SJSA1 (cell line): Measurements from ENCODE around the gene OSCP1. TPM values are rescaled to one million over a fixed set of nuclear protein-coding genes. Genes with fewer than 3 reads are reported as not detected.
"Not testable (repeated sequence)": the region's sequence is repeated elsewhere in the genome, so short reads cannot be mapped to it uniquely, and the experiment has no call there.

ENCODE experiments used
- DNase-seq, 2 experiments: peaks; one replicate each; pipeline ENCODE4 v3.0.0-alpha.2; 2015 to 2020; ENCODE audit warnings: low spot score in 2 of 2, low read depth in 1 of 2
- H3K27ac ChIP-seq: fragments of 250-450 bp; sonication (Bioruptor Pico); 2 replicates; pipeline ENCODE4 v1.5.1; 2020; ENCODE audit warnings: mild to moderate bottlenecking, moderate library complexity
- H3K27me3 ChIP-seq: fragments of 250-450 bp; sonication (Bioruptor Pico); replicated peaks from 2 replicates; pipeline ENCODE4 v1.5.1; 2020; ENCODE audit warnings: mild to moderate bottlenecking, moderate library complexity
- H3K36me3 ChIP-seq: fragments of 250-450 bp; sonication (Bioruptor Pico); 2 replicates; pipeline ENCODE4 v1.5.1; 2020; ENCODE audit warnings: mild to moderate bottlenecking
- H3K4me1 ChIP-seq: fragments of 250-450 bp; sonication (Bioruptor Pico); replicated peaks from 2 replicates; pipeline ENCODE4 v1.6.1; 2021; ENCODE audit warnings: mild to moderate bottlenecking
- H3K4me3 ChIP-seq: fragments of 250-450 bp; sonication (Bioruptor Pico); 2 replicates; pipeline ENCODE4 v1.5.1; 2020; ENCODE audit warnings: mild to moderate bottlenecking
- H3K9me3 ChIP-seq: fragments of 250-450 bp; sonication (Bioruptor Pico); replicated peaks from 2 replicates; pipeline ENCODE4 v1.5.1; 2020; ENCODE audit warnings: mild to moderate bottlenecking
- total RNA-seq: library from RNA; depleted of rRNA; stranded (reverse); fragments of >200 nt; shearing (Covaris generic); gene quantifications from 2 replicates; pipeline ENCODE4 v1.2.3, GENCODE V29; 2014

OSCP1 gene
- total RNA-seq, 1 experiment from 2014 or later, result 1.5 TPM

GRCh38 chr1:36481771-36482723, 31.8 kb upstream of the OSCP1 start:
- no peak for DNase-seq
- Histone ChIP-seq H3K4me3 (no peak overlapping the region), H3K4me1 (no peaks in the 10 kb centered on the region), H3K27me3 (peaks cover 18% of the 10 kb centered on the region), H3K27ac (no peak overlapping the region), H3K9me3 (0 out of 2 replicates have a peak, but pooled peaks cover 4% of the 10 kb centered on the region), H3K36me3 (no peaks in the 10 kb centered on the region)

- no peak for DNase-seq
Measured at GRCh38 chr1:36481091-36481490, 30.8 kb upstream of the OSCP1 start.

GRCh38 chr1:36480161-36480560, 29.9 kb upstream of the OSCP1 start:
- Histone ChIP-seq H3K4me1 (no peaks in the 10 kb centered on the region), H3K9me3 (no peaks in the 10 kb centered on the region), H3K27me3 (peaks cover 5% of the 10 kb centered on the region; the same call in 1 of the 2 replicates)

More at GRCh38 chr1:36481091-36481490, 30.8 kb upstream of the OSCP1 start:
- Histone ChIP-seq H3K4me1 (no peaks in the 10 kb centered on the region), H3K27ac (no peak overlapping the region), H3K4me3 (no peak overlapping the region), H3K9me3 (no peaks in the 10 kb centered on the region), H3K36me3 (no peaks in the 10 kb centered on the region), H3K27me3 (peaks cover 8% of the 10 kb centered on the region; the same call in 1 of the 2 replicates)

GRCh38 chr1:36479505-36480051, 29.3 kb upstream of the OSCP1 start:
- no peak for DNase-seq
- H3K36me3 ChIP-seq, result no peaks in the 10 kb centered on the region
- peaks cover 5% of the 10 kb centered on the region; the same call in 1 of the 2 replicates for H3K27me3 ChIP-seq
- H3K9me3 ChIP-seq, result no peaks in the 10 kb centered on the region
- H3K4me3 ChIP-seq, result no peak overlapping the region
- no peak overlapping the region for H3K27ac ChIP-seq
- H3K4me1 ChIP-seq, result no peaks in the 10 kb centered on the region

More at GRCh38 chr1:36480161-36480560, 29.9 kb upstream of the OSCP1 start:
- Histone ChIP-seq H3K27ac (no peak overlapping the region), H3K36me3 (no peaks in the 10 kb centered on the region), H3K4me3 (no peak overlapping the region)
- no peak for DNase-seq

GRCh38 chr1:36477615-36478014, 27.4 kb upstream of the OSCP1 start:
- H3K9me3 ChIP-seq, H3K4me3 ChIP-seq, H3K36me3 ChIP-seq, H3K4me1 ChIP-seq, H3K27me3 ChIP-seq, DNase-seq, H3K27ac ChIP-seq: not testable (repeated sequence)

DNA sequence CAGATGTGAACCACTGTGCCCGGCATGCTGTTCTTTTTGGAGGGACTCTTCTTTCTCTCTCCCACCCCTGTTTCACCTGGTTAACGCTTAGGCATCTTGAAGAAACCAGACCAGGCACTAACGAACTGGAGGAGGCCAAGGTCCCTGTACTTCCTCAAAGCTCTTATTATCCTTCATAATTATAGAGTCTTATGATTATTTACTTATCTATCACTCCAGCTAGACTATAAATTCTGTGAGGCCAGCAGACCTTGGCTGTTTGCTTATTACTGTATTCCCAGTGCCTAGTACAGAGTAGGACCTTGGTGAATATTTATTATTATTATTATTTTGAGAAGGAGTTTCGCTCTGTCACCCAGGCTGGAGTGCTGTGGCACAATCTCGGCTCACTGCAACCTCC, 26.7 kb upstream of the OSCP1 start:
- Histone ChIP-seq H3K36me3 (no peaks in the 10 kb centered on the region), H3K4me3 (no peak overlapping the region), H3K4me1 (no peaks in the 10 kb centered on the region), H3K27ac (no peak overlapping the region), H3K27me3 (no peaks in the 10 kb centered on the region), H3K9me3 (no peaks in the 10 kb centered on the region)
- no peak for DNase-seq

DNA sequence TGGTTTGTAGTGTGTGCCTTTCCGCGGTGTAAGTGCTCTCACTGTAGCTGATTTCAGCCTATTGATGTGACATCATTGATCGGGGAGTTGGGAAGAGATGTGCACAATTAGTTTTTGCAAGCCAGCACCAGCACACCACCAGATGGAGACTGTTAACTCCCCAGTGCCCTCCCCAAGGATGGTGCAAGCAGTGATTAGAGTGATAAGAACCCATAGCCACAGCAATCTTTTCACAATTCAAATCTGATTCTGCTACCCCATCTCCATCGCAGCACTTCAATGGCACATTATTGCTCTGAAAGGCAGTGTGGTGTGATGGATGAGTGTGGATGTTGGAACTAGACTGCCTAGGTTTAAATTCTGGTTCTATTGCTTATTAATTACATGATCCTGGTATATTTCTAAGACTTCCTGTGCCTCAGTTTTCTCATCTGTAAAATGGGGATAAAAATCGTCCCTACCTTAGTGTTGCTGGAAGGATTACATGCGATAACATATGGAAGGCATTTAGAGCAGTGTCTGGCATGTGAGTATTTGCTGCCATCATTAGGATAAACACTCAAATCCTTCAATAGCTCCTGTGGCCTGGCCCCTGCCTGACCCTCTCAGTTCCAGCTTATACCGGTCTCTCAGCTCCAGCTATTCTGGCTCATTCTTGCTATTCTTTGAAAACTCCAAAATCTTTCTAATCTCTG, 25.8 kb upstream of the OSCP1 start:
- H3K4me3 ChIP-seq, result no peak overlapping the region
- no peak overlapping the region for H3K27ac ChIP-seq
- no peak for DNase-seq
- H3K4me1 ChIP-seq, result no peaks in the 10 kb centered on the region
- H3K9me3 ChIP-seq, result no peaks in the 10 kb centered on the region
- H3K36me3 ChIP-seq, result no peaks in the 10 kb centered on the region
- no peaks in the 10 kb centered on the region for H3K27me3 ChIP-seq

DNA sequence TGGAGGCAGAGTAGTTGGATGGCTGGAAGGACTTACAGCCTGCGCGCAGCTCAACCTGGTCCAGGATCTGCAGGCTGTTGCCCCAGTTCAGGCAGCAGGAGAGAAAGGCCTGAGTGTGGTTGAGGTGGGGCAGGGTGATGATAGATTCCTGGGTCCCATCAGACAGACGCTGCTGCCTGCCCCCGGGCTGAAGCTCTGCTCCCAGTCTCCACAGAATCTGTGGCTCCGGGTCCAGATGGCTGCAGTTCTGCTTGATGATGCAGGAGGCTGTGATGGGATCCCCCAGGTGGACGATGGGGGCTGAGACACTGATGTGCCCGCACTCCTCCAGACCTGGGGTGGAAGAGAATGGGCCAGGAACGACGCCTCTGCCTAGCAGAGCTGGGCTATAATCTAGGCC, 25.1 kb upstream of the OSCP1 start:
- Histone ChIP-seq H3K4me1 (no peaks in the 10 kb centered on the region), H3K27me3 (no peaks in the 10 kb centered on the region), H3K4me3 (no peak overlapping the region), H3K27ac (no peak overlapping the region), H3K36me3 (no peaks in the 10 kb centered on the region), H3K9me3 (no peaks in the 10 kb centered on the region)
- no peak for DNase-seq

- Histone ChIP-seq H3K36me3 (no peaks in the 10 kb centered on the region), H3K27ac (no peak overlapping the region), H3K9me3 (no peaks in the 10 kb centered on the region), H3K4me1 (no peaks in the 10 kb centered on the region), H3K4me3 (no peak overlapping the region), H3K27me3 (no peaks in the 10 kb centered on the region)
- no peak for DNase-seq
Measured at GRCh38 chr1:36472656-36473055, 22.4 kb upstream of the OSCP1 start.

GRCh38 chr1:36471830-36472641, 21.8 kb upstream of the OSCP1 start:
- Histone ChIP-seq H3K4me3 (no peak overlapping the region), H3K36me3 (no peaks in the 10 kb centered on the region), H3K9me3 (no peaks in the 10 kb centered on the region), H3K27ac (no peak overlapping the region), H3K27me3 (no peaks in the 10 kb centered on the region), H3K4me1 (no peaks in the 10 kb centered on the region)
- DNase-seq, result no peak

GRCh38 chr1:36469163-36469562, 18.9 kb upstream of the OSCP1 start:
- Histone ChIP-seq H3K36me3 (no peaks in the 10 kb centered on the region), H3K27me3 (no peaks in the 10 kb centered on the region), H3K4me3 (no peak overlapping the region), H3K27ac (no peak overlapping the region), H3K9me3 (no peaks in the 10 kb centered on the region), H3K4me1 (peaks cover 7% of the 10 kb centered on the region)
- DNase-seq, result no peak

DNA sequence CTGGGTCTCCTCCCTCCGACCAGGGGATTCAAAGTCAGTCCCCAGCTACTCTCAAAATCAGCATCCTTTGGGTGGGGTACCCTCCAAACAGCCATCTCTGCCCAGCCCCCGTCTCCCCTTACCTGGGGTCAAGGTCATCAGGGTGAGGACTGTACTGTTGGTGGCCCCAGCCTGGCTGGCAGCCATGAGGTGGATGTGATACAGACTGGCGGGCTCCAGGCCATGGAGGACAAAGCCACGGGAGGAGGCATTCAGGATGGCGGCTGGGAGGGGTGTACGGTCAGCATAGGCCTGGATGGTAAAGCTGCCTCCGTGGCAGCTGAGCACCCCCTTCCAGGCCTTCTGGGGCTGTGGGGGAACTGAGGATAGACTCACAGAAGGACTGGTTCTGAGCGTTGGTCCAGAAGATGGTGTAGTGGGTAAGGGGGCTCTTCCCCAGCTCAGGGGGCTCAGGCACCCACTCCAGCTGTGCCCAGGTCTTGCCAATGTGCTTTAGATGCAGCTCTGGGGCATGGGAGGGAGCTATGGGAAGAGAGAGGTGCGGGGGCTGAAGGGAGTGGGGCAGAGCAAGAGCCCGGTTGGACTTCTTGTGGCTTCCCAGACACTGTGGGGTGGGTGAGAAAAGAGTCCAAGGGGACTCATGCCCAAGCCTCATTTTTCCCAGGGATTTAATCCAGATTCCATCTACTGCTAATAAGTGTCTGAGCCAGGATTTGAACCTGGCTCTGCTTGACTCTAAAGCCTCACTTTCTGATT, 17.6 kb upstream of the OSCP1 start:
- H3K27ac ChIP-seq, result no peak overlapping the region
- DNase-seq, result no peak
- no peak overlapping the region for H3K4me3 ChIP-seq
- peaks cover 11% of the 10 kb centered on the region for H3K4me1 ChIP-seq
- no peaks in the 10 kb centered on the region; the same call in 1 of the 2 replicates for H3K36me3 ChIP-seq
- H3K27me3 ChIP-seq, result no peaks in the 10 kb centered on the region
- no peaks in the 10 kb centered on the region for H3K9me3 ChIP-seq

DNA sequence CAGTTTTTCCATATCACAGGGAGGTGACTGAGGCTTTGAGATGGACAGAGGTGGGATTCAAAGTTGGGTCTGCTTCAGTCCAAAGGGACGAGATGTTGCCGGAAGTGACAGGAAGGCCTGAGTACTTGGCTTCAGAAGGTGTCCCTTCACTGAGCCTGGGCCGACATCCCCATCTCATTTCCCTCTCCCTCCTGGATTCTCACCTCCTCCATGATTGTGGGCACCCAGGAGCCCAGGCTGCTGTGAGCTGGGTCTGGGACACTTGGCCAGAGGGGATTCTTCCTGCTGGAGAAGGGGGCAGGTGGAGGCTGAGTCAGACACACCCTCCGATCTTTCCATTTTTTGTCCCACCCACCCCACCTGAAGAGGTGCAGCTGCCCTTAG, 16.8 kb upstream of the OSCP1 start:
- Histone ChIP-seq H3K27ac (no peak overlapping the region), H3K36me3 (peaks cover 5% of the 10 kb centered on the region), H3K27me3 (no peaks in the 10 kb centered on the region), H3K4me3 (no peak overlapping the region), H3K4me1 (peaks cover 11% of the 10 kb centered on the region), H3K9me3 (no peaks in the 10 kb centered on the region)
- DNase-seq, result no peak
